DMS 273 treated with DMSO at 0.1 percent for 48 hours (cell line): ENCODE data around the gene MYO1E.
"Not testable (repeated sequence)": the region's sequence is repeated elsewhere in the genome, so short reads cannot be mapped to it uniquely, and the experiment has no call there.

Experiments used
- DNase-seq: peaks from one replicate; lab custom pipeline; 2025; lab: John Stamatoyannopoulos, UW

Gene MYO1E

GRCh38 chr15:59387196-59387878, 14.7 kb upstream of the MYO1E start:
- DNase-seq = not testable (repeated sequence)

GRCh38 chr15:59385171-59385570, 12.5 kb upstream of the MYO1E start:
- DNase-seq = no peak

DNA sequence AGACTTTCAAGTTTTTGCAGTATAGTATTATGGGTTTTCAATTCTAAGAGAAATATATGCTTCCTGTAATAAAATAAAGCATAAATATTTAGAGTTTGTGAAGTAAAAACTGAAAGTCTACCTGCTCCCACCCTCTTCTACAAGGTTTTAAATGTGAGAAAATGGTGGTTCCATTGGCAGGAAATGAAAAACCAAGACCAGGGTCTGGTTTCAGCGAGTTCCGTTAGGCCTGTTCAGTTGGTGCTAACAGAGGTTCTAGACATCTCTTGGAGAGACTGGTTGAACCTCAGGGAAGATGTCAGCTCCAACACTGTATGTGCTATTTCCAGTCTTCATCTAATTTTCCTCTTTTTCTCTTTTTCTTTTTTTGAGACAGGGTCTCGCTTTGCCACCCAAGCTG, 11.8 kb upstream of the MYO1E start:
- DNase-seq = no peak

- no peak for DNase-seq
Measured at GRCh38 chr15:59380902-59381610, 8.4 kb upstream of the MYO1E start.

DNA sequence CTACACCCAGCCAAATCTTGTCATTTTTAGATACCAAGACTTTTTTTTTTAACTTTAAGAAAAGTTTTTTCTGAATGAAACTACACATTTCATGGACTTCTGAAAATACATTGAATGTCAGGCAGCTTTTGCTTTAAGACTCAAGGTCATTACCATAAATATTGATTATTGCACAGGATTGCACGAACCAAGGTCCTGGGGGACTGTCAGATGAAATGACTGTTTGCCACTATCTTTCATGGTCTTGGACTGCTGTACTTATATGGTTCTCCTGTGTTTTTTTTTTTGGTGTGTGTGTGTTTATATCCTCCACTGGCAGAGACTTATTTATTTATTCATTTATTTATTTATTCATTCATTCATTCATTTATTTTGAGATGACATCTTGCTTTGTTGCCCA, 6.9 kb upstream of the MYO1E start:
- DNase-seq = no peak

DNA sequence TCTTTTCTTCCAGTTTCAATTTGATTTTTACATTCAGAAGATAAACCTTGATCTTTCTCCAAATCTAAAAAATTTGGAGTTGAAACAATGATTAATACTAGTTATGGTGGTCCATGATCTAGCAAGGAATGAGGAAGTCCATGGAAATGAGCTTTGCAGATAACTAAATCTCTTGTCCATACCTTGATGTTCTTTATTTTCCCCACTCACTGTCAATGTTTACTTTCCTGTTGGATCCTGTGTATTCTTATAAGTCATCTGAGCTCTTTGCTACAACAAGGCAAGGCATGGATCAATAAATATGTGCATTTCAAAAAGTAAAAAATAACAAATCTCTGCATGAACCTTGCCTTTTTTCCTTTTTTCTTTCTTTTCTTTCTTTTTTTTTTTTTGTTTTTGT, 6.2 kb upstream of the MYO1E start:
- DNase-seq = no peak

GRCh38 chr15:59377924-59378323, 5.3 kb upstream of the MYO1E start:
- DNase-seq = no peak

- DNase-seq = no peak
Measured at GRCh38 chr15:59376733-59377132, 4.1 kb upstream of the MYO1E start.

DNA sequence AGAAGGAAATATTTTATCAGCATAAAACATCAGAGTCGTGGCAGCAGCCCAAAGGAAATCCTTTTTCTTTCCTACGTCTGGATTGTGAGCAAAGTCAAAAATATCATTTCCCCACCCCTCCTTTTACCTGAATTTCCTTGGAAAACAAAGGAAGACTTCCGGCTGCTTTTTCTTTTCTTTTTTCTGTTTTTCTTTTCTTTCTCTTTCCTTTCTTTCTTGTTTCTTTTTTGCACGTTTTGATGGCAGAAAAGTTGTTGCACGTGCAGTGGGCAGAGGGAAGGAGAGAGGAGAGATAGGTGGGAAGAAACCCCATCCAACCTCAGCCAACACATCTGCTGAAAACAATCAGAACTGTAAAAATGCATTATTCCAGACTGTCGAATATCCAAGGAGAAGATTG, 544 bp upstream of the MYO1E start:
- no peak for DNase-seq

DNA sequence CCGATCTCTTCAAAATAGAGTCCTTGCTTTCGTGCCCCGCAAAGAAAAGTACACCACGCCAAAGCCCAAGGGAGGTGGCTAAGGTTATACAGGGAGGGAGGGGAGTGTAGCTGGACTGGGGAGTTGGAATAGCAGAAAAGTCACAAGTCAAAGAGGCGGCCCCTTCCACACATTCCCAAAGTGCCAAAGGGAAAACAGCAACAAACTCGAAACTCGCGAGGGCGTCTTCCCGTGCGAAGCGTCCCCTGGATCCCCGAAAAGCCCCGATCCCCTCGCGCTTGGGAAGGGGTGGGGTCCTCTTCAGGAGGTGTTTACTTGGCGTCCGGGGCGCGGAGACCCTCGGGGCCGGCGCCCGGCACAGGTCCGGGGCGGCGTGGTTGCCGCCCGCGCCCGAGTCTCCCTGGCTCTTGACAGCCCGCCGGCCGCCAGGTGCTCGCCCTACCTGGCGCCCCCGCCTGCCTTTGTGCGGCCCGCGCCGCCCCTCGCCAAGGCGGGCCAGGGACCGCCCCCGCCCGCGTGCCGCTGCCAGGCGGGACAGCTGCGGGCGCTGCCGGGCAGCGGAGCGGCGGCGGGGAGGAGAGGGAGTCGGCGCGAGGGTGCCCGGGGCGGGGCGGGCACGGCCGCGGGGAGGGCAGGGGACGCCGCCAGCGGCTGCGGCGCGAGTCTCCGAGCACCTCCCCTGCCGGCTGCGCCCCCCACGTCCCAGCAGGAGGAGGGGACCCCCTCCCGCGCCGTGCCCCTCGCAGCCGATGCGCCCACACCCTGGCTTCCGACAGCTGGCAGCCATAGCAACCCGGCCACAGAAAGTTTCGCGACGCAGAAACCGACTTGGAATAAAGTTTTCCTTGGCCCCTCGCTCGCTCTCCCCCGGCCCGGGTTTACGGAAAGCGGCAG, 966 bp downstream of the MYO1E start:
- DNase-seq = no peak

- no peak for DNase-seq
Measured at GRCh38 chr15:59369597-59369996, 3.1 kb downstream of the MYO1E start.

- DNase-seq = no peak
Measured at GRCh38 chr15:59367022-59367451, 5.6 kb downstream of the MYO1E start.

- no peak for DNase-seq
Measured at GRCh38 chr15:59366333-59367021, 6.2 kb downstream of the MYO1E start.

DNA sequence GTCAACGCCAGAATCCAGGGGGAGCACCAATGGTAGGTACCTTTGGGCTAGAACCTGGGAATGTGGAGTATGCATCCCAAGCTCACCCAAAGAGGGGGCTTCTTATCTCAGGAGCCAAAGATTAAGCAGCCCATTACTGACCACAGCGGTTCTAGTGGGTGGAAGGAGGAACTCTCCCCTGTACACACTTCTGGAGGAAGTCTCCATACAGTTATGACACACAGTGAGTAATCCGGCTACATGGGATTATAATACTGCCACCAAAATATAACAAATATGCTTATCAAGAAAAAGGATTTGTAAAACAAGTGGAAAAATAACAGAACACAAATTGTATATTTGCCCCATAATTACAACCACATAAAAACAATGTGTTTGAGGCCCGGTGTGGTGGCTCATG, 8.4 kb downstream of the MYO1E start:
- DNase-seq = no peak

GRCh38 chr15:59362331-59362730, 10.3 kb downstream of the MYO1E start:
- no peak for DNase-seq

DNA sequence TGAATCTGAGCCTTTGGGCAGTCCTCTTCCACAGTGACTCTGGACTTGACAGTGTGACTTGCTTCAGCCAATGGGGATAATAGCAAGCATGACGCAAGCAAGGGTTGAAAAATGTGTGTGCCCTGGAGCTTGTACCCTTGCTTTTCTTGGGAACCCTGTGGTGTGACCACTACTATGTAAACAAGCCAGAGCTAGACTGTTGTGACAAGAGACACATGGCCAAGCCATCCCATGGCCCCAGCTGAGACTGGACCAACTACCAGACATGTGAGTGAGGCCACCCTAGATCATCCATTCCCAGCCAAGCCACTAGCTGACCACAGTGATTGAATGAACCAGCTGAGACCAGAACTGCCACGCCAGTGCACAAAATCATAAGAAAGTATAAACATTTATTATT, 11.8 kb downstream of the MYO1E start:
- no peak for DNase-seq

DNA sequence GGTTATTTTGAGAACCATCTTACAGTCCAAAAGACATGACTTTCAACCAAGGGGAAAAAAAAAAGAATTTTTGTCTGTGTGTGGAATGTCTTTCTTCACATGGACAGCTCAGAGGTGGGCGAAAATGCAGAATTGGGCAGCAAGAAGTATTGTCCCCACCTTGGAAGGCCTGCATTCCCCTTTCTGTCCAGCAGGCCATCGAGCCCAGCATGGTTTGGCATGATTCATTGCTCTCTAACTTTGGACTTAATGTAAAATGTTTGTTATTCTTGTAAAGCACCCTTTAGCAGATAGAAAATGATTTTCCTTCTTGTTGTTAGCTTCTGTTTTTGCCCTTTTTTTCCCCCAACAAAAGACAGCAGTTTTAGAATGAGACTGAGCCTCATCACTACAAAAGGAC, 12.4 kb downstream of the MYO1E start:
- no peak for DNase-seq

DNA sequence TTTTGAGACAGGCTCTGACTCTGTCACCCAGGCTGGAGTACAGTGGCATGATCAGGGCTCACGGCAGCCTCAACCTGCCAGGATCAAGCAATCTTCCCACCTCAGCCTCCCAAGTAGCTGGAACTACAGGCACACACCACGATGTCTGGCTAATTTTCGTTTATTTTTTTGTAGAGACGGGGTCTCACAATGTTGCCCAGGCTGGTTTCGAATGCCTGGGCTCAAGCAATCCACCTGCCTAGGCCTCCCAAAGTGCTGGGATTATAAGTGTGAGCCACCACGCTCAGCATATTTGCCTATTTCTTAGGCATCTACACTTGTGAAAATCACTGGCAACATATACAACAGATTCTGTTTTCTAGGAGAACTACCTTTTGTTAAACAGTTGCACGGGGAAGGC, 16.9 kb downstream of the MYO1E start:
- no peak for DNase-seq

DNA sequence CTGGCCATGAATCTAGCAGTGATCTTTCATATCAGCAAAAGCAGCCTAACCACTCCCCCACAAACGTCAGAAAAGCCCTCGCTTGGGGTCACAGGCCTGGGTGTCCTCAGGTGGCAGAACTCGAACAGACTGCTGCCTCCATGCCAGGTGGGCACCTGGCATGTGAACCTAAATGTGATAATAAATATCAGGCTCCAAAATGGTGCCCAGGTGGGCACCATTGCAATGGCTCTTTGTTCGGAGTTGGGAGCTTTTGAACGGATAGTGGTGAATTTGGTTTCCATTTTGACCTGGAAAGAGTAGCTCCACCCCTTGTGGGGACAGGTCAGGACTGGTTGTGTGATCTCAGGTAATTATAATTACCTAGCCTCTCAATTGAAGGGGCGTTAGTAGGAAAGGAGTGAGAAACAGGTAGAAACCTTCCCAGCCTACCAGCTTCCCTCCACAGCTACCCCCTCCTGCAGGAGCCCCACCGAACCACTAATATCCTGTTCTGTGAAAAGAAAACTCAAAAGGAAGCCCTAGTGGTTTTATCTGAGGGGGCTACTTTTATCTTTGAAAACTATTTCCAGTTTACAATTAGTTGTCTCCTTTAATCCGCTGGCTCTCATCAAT, 18.1 kb downstream of the MYO1E start:
- no peak for DNase-seq

- no peak for DNase-seq
Measured at GRCh38 chr15:59353994-59354416, 18.7 kb downstream of the MYO1E start.

GRCh38 chr15:59352683-59353082, 20.0 kb downstream of the MYO1E start:
- no peak for DNase-seq

DNA sequence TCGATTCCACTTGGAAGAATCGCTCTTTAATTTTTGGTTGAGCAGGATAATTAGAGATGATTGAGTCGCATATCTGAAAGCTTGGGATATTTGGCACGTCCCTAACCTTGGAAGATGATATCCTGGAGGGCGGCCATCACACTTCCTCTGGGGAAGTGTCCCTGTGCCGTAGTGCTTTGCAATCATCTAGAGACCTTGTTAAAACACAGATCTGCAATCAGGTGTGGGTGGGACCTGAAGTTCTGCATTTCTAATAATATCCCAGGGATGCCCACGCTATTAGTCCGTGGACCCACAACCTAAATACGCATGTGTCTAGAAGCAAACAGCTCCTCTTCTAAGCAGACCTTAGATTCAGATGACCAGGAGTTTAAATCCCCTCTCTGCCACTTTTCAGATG, 20.5 kb downstream of the MYO1E start:
- no peak for DNase-seq
